NCI-H1436 (cell line): ENCODE data around the gene TMIE.

Source experiments
- DNase-seq: peaks from one replicate; lab custom pipeline; 2025; lab: John Stamatoyannopoulos, UW

Gene TMIE

DNA sequence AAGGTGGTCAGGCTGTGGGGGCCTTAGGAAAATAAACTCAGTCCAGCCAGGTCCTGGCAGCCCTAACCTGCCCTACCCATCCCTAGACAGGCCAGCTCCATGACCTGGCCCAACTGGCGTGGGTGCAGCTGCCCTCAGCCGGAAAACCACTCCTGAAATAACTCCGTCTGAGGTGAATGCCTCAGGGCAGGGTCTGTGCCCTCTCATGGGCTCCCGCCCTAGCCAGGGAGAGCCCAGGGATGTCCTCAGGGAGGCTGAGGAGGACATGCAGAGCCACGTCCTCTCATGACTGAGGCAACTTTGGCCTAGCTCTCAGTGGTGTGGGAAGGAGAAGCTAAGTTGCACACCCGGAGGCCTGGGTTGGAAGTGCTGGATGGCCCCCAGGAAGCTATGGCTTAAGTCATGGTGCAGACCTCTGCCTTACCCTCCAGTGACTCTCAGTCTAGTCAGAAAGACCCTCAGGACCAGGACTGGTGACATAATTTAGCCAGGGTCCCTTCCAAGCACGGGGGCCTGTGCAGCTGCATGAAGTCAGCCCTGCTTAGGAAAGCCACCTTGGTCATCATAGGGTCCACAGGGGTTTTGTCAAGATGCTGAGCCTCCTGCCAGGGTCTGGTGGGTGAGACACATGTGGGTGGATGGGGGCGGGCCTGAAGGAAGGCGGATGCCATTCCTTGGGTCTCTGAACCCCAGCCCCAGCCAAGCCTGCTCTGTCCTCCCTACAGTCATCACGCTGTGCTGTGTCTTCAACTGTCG lies 7.4 kb downstream of the TMIE start:
- DNase-seq, result no peak

DNA sequence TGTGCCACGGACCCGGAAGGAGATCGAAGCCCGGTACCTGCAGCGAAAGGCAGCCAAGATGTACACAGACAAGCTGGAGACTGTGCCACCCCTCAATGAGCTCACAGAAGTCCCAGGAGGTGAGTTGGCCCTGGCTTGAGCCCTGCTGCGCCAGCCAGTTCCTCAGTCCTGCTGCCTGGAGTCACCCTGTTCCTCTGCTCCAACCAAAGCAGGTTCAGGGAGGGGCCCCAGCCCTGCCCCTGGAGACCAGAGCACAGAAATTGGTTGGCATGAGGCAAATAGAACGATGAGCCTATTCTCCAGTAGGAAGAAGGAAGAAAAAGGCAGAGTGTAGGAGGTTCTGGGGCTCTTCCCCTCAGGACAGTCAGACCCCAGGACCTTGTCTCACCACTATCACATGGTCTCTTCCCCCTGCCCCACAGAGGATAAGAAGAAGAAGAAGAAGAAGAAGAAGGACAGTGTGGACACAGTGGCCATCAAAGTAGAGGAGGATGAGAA lies 8.0 kb downstream of the TMIE start:
- no peak for DNase-seq

DNA sequence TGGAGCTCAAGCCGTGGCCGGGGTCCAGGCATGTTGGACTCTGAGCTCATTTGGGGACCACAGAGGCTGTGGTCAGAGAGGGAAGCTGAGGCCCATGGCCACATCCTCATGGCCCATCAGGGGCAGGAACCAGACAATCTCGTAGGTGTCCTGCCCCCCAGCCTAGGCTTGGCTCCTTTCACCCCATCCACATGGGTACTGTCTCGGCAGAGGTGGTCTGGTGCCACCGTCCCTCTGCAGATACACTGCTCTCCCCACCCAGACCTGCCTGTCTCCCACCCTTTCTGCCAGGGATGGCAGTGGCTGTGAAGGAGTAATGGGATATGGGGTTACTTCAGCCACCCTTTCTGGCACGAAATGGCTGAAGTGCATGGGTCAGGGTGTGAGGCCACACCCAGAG lies 8.5 kb downstream of the TMIE start:
- no peak for DNase-seq

DNA sequence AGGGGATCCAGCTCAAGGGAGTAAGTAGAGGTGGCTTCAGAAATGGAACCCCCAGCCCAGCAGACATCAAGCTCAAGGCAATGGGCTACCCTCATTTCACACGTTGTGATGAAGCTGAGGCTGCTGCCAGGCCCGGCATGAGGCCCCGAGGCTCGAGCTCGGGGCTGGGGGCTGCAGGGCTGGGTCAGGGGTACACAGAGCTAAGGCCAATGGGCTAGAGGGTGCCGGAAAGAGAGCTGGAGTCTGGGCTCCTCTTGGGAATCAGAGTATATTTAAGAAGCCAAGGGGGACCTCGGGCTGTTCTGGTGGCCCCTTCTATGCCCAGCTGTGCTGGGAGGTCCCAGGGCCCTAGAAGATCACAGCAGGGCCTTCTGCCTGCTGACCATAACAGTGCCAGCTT lies 9.0 kb downstream of the TMIE start:
- DNase-seq, result no peak

DNA sequence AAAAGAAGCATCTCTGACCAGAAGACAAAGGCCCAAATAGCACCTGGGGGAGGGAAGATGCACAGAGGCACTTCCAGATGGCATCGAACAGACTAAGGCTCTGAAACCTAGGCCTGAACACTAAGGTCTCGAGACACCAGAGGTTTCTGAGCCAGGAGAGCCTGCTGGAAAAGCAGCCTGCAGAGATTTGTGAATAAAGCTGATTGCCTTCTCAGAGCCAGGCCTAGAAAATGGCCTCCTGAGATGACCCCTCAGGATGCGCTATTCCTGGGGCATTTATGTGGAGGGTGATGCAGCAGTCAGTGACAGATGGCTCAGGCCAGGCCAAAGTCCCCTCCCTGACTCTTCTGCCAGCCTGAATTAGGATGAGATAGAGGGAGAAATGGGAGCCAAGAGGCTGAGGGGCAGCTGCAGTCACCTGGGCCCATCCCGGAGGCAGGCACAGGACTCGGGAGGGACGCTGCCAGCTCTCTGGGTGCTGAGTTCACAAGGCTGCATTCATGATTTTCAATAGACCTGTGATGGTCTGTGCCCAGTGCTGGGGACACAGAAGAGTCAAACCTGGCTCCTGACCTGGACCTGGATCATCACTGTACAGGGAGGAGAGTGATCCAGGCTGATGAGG lies 9.6 kb downstream of the TMIE start:
- no peak for DNase-seq

DNA sequence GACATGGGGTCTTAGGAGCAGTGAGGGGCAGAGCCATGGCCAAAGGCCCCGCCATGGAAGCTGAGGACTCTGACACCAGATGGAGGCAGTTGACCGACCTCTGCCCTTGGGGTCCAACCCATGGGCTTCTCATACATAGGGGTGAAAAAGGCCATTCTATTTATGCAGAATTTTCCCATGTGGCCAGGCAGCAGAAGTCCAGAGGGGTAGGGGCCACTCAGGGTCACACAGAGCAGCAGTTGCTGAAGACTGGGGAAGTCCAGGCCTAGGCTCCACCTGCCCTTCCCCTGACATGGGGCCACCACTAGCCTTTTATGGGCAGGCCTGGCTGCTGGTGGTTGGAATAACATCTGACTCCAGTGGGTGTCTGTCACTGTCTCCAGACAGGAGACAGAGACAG lies 10.1 kb downstream of the TMIE start:
- no peak for DNase-seq

DNA sequence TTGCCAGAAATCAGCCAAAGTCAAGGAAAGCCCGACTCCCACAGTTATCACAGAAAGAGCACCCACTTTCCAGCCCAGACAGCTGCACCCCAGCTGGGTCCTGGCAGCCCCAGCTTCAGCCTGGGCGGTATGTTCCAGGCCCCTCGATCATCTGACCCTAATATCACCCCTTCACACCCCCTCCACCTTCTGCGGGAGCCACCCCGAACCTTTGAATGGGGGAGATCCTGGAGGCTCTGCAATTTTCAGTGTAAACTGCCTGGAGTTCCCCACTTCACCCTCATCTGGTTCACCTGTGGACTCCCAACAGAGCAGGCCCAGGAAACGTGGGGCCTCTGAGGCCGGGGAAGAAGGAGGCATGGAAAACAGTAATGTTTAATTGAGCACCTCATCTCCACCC lies 10.6 kb downstream of the TMIE start:
- no peak for DNase-seq

DNA sequence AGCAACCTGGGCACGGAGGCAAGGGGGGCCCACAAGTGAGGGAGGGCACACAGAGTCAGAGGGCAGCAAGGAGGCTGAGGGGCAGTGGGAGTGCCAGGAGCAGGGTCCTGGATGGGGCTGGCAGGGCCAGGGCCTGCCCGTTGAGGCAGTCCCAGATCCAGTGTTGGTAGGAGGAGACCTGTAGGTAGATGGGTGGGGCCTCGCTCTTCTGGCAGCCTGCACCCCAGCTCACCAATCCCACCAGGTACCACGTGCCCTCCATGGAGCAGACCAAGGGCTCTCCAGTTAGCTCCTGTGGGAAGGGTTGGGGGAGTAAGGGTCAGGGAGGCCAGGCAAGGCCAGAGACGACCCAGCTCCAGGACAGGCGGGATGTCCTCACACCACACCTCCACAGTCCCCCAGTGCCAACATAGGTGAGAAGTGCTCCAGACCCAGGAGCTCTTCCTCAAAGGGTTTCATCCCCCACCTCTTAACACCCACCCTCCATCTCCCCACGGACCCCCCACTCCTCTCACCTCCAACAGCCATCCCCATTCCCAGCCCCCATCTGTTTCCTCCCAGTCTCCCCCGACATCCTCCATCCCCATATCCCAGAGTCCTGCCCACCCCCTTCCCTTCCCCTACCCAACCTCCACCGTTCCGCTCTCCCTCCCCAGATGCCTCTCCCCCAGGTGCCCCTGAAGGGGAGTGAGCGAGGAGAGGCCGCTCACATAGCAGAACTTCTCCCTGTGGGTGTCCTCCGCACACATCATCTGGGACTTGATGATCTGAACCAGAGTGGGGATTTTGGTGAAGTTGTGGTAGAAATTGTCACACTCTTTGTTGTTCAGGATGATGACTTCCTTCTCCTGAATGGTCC lies 11.2 kb downstream of the TMIE start:
- DNase-seq, result no peak

DNA sequence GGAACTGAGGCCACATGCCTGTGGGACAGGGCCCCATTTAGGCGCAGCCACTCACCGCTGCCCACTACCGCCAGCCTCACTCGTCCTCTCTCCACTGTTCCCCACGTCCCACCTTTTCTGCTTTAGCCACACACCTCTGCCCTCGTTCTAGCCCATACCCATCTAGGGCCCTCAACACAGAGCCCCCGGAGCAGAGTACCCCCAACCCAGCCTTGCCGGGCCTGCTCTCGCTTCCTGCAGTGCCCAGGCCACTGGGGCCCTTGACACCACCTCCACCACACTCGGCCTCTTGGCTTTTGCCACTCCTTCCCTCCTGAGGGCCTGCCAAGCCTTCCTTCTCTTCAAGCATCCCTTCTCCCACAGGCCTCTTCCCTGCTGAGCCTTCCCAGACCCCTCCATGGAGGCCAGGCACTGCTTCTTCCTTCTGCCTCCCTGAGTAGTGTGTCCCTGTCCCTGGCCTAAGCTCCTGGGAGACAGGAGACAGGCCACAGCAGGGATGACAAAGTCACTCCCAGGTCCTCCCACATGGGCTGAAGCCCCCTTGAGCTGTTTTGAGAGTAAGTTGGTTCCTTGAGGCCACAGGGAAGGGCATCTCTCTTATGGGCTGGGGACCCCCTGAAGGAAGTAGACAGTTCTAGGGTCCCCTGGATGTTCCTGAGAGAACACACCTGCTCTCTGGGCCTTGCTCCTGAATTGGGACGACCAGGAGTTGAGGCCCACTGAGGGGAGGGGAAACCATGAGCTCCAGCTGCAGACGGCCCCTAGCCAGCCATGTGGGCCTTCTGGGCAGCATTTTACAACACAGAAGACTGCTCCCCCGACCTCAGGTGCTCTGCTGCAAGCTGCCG lies 12.1 kb downstream of the TMIE start:
- no peak for DNase-seq

DNA sequence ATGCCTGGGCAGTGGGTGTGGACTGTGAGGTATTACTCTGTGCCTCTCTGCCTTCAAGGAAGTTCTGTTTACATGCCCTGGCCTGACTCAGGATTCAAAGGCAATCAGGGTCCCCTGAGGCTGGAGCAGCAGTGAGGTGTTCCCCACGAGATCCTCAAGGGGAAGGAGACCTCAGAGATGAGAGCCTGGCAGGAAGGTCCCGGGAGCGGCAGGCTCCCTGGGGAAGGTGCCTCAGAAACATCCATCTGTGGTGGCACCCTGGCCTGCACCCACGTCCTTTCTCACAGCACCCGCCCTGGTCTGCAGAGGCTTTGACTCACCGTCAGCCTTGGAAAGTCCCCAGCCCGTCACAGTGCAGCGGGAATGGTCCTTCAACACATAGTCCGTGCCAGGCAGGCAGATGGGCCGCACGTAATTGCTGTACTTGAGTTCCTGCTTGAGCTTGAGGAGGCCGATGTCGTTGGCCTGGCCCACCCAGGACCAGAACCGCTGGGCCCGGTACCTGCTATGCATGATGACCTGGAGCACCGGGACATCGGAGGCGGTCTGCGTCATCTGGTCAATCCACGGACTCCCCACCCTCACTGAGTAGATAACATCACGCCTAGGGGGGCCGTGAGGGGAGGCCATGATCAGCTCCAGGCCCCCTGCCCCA lies 12.8 kb downstream of the TMIE start:
- no peak for DNase-seq

DNA sequence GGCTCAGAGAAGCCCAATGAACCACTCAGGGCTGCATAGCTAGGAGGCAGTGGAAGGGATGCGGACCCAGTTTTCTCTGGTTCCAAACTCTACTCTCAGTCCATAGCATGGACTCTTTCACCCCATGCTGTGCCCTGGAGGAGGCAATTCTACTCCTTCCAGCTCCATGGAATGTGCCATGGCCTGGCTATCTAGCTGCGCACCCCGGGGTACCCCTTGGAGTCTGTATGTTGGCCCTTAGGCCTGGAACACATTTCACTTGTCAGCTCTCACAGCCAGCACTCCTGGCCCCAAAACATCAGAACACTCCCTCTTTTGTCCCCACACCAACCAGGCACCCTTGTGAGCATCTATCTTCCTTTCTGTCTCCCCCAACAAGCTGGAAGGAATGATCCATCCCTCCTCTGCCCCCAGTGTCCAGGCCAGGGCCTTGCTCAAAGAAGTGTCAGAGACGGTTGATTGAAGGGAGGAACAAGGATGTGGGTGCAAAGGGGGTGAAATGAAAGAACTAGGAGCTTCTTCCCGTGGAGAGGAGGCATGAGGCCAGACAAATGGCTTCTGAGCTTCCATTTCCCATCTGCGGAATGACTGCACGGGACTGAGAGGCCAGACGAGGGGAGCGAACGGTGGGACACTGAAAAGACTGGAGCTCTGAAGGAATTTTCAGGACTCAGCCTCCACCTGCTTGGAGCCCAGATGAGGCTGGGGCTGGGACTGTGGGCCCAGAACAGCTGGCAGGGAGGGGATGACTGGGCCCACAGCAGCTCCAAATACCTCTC lies 13.7 kb downstream of the TMIE start:
- no peak for DNase-seq

DNA sequence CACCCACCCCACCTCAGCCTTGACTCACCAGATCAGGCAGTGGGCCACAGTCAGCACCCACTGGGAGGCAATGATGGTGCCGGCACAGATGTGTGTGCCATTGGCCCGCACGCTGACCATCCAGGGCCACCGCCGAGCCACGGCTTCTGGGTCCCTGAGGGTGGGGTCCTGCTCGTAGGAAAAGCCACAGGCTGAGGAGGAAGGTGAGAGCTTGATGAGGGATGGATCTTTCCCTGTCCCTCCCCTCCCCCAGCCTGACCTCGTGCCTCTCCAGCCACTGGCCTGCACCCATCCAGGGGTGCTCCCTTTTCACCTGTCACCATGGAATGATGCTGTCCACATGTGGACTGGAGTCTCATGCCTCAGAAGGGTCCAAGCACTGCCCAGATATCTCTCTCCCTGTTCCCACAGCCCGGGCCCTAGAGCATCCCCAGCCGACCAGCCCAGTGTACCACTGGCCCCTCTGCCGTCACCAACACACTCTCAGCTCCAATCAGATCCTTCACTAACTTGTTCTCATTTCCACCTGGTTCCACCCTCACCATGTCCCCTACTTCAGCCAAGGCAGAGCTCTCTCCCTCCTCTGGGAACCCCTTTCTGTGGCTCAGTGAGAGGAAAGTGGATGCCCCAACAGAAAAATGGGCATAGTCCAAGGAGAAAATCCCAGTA lies 14.4 kb downstream of the TMIE start:
- DNase-seq, result no peak

DNA sequence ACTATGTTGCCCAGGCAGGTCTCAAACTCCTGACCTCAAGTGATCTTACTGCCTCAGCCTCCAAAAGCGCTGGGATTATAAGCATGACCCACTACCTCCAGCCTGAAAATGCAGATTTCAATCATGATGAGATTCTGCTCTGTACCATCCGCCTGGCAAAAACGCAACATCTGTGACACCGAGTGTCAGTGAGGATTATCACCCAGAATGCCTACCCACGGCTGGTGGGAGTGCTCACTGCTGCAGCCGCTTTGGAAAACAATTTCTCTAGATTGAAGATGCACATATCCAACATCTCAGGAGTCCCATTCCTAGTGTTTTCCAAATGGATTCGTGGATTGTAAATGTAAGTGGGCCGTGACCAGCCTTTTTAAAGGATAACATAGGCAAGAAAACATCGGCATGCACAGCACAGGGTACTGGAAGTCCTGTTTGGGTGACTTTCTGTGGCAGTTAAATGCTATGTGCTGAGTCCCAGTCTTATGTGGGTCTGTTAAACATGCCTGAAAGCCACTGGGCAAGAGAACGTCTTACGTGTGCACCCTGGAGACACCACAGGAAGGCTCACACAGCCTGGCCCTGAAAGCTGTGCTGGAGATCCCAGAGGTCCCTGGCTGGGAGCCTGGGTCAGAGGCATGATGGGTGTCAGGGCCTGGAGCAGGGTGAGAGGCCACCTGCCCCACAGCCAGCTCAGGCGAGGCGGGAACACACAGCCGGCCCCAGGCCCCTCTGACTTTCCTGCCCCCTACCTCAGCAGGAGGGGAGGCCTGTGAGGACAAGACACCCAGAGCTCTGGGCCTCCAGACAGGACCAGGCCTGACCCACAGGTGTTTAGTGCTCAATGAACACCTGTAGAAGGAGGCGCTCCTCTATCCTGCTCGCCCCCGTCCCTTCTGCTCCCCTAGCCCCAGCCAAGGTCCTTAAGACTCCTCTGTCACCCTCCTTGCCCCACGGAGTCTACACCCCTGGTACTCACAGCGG lies 15.6 kb downstream of the TMIE start:
- no peak for DNase-seq

DNA sequence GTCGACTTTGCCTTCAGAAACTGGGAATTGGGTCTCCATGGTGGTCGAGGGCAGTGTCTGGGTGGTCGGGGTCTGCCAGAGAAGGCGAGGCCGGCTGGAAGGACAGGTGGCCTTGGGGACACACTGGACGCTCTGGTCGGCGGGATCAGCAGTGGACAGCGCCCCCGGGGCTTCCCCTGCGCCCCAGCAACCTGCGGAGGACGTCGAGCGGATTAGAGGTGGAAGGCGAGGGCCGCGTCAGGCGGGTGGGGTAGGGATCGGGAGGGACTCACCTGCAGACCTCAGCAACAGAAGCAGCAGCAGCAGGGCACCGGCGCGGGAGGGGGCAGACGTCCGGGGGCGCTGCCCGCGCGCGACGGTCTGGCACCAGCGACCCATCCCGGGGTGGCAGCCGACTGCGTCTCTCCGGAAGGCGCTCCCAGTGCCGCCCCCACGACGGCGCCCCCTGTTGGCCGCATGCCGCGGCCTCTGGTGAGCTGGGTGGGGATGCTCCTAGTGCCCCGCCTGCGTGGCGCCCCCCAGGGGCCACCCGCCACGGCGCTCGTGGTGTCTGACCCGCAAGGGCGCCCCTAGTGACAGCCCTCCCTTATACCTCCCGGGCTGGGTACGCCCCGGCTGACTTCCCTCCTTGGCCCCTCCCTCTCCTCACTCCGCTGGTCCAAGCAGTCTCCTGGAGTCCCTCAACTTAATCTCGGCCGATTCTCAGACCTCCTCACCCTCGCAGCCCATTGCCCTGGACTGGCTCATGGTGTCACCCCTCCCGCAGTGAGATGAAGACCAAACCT lies 16.4 kb downstream of the TMIE start, which contains the start of gene PRSS50:
TSS of gene PRSS50 (minus strand) at position 423 of the 785 bp plus-strand sequence. CDS start at position 378, 45 bp downstream.
- DNase-seq, result no peak

DNA sequence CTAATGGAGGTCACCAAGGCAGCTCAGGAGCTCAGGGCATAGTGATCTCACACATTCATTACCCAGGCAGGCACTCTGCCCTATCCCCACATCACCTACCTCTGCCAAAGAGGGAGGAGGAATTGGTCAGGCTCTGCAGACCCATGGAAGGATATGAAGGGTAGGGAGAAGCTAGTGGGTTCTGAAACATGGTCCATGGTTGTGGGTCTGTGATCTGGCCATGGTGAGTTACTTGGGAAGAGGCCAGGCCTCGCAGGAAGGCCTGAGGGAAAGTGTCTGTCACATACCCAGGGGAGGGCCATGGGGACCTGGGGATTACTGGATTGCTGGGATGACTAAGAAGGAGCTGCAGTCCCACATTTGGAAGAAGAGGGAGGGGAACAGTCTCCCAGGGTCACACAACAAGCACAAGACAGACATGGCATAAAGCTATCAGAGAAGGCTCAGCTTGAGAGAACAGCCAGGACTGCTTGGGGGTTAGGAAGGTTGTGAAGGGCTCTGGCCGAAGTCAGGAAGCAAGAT lies 17.9 kb downstream of the TMIE start:
- no peak for DNase-seq

DNA sequence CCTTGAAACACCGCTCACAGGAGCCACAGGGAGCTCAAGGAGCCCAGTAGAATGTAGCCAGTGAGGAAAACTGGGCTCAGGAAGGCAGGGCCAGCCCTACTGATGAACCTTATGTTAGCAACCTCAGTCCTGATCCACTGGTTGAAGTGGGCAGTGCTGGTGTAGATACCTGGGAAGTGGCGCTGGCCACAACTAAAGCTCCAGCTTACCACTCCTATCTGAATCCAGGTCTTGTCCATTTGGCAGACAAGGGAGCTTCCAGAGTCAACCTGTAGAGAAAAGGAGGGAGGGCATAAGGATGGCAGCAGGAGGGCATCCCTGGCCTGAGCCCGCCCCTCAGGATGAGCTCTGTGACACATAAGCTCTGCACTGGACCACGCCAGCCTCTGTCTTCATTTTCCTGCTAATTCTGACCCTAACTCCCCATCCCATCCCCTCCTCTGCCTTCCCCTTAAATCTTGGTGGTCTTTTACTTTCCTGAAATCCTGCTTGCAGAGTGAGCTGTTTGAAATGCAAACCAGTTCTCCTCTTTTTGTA lies 18.6 kb downstream of the TMIE start:
- no peak for DNase-seq

DNA sequence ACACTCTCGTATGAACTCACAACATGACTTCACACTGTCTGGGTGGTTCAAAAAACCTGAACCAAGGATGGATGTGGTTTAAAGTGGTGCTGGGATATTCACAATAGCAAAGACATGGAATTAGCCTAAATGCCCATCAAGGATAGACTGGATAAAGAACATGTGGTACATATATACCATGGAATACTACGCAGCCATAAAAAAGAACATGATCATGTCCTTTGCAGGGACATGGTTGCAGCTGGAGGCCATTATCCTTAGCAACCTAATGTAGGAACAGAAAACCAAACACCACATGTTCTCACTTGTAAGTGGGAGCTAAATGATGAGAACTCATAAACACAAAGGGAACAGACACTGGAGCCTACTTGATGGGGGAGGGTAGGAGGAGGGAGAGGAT lies 19.8 kb downstream of the TMIE start:
- no peak for DNase-seq
